SK-N-SH treated with all-trans-retinoic acid at 6 μM for 48 hours (cell line): ENCODE measurements around the gene C15orf39.

Source experiments
- ESRRG ChIP-seq: fragments of 250-450 bp; sonication (Bioruptor Pico); IDR thresholded peaks from 2 replicates; pipeline ENCODE4 v1.6.1; 2021; ENCODE audit warnings: mild to moderate bottlenecking
- OSR1 ChIP-seq: fragments of 250-450 bp; sonication (Bioruptor Pico); IDR thresholded peaks from 2 replicates; pipeline ENCODE4 v1.8.0; 2022; ENCODE audit warnings: moderate library complexity, mild to moderate bottlenecking, inconsistent platforms
- RARB ChIP-seq: fragments of 250-450 bp; sonication (Bioruptor Pico); IDR thresholded peaks from 2 replicates; pipeline ENCODE4 v1.8.0; 2021; ENCODE audit warnings: mild to moderate bottlenecking, moderate library complexity
- SNAI2 ChIP-seq: fragments of 250-450 bp; sonication (Bioruptor Pico); IDR thresholded peaks from 2 replicates; pipeline ENCODE4 v1.5.0; 2020; ENCODE audit warnings: mild to moderate bottlenecking, moderate library complexity
- TOX ChIP-seq: fragments of 250-450 bp; sonication (Bioruptor Pico); IDR thresholded peaks from 2 replicates; pipeline ENCODE4 v1.8.0; 2021; ENCODE audit warnings: mild to moderate bottlenecking, moderate library complexity, borderline replicate concordance
- TF ChIP-seq, protein P1 (sequence below): fragments of 250-450 bp; sonication (Bioruptor Pico); IDR thresholded peaks from 2 replicates; pipeline ENCODE4 v1.5.0; 2020; ENCODE audit warnings: mild to moderate bottlenecking, moderate library complexity
- TF ChIP-seq, protein P2 (sequence below): fragments of 250-450 bp; sonication (Bioruptor Pico); IDR thresholded peaks from 2 replicates; pipeline ENCODE4 v1.8.0; 2020; ENCODE audit warnings: mild to moderate bottlenecking, moderate library complexity, borderline replicate concordance

DNA sequence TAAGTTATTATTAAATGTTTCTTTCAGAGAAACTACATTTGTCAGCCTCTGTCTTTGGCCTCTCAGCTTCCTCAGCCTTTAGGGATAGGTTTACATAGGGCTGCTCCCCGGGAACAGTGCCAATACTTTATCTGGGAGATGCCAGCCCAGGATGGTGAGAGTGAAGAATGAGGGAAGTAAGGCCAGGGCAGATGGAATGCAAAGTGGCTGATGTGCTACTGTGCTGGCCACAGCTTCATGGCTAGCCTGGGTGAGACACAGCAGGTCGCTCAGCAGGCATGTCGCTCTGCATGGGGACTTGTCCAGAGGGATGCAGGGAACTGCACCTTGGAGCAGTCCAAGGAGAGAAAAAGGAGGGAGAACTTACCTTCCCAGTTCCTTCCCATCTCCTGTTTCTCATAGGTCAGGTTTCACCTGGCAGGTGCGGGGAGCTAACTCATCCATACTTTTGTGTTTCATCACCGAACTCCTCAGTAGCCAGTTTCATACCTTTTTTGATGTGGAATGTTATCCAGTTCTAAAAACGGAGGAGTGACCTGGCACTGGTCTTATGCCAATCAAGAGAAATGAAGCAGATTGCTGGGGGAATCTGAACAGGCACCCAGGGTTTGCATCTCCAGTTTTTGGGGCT lies 30.9 kb upstream of the C15orf39 start:
- TF ChIP-seq OSR1 (CRISPR knock-in tag) (no peak), SNAI2 (CRISPR knock-in tag) (no peak), ESRRG (no peak), TOX (CRISPR knock-in tag) (no peak), RARB (CRISPR knock-in tag) (no peak)
- TF ChIP-seq, protein P1, sequence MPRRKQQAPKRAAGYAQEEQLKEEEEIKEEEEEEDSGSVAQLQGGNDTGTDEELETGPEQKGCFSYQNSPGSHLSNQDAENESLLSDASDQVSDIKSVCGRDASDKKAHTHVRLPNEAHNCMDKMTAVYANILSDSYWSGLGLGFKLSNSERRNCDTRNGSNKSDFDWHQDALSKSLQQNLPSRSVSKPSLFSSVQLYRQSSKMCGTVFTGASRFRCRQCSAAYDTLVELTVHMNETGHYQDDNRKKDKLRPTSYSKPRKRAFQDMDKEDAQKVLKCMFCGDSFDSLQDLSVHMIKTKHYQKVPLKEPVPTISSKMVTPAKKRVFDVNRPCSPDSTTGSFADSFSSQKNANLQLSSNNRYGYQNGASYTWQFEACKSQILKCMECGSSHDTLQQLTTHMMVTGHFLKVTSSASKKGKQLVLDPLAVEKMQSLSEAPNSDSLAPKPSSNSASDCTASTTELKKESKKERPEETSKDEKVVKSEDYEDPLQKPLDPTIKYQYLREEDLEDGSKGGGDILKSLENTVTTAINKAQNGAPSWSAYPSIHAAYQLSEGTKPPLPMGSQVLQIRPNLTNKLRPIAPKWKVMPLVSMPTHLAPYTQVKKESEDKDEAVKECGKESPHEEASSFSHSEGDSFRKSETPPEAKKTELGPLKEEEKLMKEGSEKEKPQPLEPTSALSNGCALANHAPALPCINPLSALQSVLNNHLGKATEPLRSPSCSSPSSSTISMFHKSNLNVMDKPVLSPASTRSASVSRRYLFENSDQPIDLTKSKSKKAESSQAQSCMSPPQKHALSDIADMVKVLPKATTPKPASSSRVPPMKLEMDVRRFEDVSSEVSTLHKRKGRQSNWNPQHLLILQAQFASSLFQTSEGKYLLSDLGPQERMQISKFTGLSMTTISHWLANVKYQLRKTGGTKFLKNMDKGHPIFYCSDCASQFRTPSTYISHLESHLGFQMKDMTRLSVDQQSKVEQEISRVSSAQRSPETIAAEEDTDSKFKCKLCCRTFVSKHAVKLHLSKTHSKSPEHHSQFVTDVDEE, result no peak
- TF ChIP-seq, protein P2, sequence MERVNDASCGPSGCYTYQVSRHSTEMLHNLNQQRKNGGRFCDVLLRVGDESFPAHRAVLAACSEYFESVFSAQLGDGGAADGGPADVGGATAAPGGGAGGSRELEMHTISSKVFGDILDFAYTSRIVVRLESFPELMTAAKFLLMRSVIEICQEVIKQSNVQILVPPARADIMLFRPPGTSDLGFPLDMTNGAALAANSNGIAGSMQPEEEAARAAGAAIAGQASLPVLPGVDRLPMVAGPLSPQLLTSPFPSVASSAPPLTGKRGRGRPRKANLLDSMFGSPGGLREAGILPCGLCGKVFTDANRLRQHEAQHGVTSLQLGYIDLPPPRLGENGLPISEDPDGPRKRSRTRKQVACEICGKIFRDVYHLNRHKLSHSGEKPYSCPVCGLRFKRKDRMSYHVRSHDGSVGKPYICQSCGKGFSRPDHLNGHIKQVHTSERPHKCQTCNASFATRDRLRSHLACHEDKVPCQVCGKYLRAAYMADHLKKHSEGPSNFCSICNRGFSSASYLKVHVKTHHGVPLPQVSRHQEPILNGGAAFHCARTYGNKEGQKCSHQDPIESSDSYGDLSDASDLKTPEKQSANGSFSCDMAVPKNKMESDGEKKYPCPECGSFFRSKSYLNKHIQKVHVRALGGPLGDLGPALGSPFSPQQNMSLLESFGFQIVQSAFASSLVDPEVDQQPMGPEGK (CRISPR knock-in tag), result no peak
